ENCODE measurements around the gene SLC22A31. TPM values are rescaled to one million over a fixed set of nuclear protein-coding genes. Genes with fewer than 3 reads are reported as not detected.

Gene SLC22A31
- 1.1 to 1.8 TPM (median 1.3 TPM) in 5 replicates for total RNA-seq (2022; extraction: Qiagen RNA extraction; ENCODE audit: low read depth)

DNA sequence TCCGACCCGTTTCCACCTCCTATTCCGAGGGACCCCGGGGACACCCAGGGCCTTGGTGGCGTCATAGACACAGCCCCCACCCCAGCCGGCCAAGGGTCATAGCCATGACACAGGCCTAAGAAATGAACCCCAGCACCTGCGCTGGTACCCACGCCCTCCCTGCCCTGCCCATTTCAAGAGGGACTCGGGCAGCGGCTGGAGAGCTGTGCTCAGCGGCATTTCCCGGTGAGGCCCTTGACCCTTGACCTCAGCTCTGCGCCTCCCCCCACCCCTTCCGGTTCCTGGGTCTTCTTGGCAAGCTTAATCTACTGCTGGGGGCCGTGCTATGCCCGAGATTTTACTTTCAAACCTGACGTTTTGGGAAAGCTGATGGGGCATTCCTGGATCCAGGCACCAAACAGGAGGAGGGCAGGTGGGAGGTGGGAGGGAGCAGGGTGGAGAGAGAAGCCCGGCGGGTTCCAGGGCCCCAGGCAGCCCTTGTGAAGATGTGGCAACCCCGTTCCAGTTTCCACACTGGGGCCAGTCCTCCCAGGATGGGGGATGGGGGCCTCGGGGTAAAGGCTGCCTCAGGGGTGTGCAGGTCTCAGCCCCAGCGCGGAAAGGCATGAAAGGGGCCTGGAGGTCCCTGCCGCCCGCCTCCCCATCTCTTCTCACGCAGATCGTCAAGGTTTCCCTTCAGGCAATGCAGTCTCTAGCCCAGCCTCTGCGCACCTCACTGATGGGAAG lies at the start of gene SLC22A31:
SLC22A31 (minus strand) TSS at position 414 of the 726 bp plus-strand sequence; CDS start at position 378, 36 bp downstream.

DNA sequence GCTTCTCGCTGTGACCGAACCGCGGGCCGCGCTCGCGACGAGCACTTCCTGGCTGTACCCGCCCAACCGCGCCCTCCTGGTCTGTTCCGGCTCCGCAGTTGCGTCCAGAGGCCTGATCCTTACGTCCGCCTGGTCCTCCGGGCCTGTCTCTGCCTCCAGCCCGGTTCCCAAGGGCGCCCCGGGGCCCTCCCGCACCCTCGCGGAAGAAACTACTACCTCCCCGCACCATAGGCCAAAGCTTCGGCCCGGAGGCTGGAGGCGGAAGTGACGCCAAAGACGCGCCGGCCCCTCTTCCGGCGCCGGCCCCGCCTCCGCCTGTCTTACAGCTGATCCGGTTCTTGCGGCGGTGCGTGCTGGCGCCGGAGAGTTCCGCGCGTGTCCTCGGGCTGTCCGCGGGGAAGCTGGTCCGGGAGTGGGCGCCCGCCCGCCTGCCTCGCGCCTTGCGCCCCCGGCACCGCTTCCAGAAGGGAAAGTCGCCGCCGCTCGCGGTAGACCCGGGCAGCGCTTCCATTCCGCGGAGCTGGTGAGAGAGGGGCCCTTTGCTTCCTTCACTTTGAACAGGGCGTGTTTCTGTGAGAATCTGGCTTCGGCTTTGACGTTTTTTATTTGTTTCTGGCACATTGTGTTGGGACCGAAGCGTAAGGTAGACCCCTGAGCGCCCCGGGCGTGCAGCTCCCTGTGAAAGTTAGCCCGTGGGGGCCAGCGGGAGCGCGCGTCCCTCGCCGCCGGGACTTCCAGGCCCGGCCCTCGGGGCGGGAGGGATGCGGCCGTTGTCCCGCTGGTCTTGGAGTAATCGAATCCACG lies 17.3 kb upstream of the SLC22A31 start, which contains the start of gene ZNF778:
ZNF778 (plus strand) TSS at position 316 of the 804 bp plus-strand sequence. CDS start 3,425 bp downstream, outside the sequence.

DNA sequence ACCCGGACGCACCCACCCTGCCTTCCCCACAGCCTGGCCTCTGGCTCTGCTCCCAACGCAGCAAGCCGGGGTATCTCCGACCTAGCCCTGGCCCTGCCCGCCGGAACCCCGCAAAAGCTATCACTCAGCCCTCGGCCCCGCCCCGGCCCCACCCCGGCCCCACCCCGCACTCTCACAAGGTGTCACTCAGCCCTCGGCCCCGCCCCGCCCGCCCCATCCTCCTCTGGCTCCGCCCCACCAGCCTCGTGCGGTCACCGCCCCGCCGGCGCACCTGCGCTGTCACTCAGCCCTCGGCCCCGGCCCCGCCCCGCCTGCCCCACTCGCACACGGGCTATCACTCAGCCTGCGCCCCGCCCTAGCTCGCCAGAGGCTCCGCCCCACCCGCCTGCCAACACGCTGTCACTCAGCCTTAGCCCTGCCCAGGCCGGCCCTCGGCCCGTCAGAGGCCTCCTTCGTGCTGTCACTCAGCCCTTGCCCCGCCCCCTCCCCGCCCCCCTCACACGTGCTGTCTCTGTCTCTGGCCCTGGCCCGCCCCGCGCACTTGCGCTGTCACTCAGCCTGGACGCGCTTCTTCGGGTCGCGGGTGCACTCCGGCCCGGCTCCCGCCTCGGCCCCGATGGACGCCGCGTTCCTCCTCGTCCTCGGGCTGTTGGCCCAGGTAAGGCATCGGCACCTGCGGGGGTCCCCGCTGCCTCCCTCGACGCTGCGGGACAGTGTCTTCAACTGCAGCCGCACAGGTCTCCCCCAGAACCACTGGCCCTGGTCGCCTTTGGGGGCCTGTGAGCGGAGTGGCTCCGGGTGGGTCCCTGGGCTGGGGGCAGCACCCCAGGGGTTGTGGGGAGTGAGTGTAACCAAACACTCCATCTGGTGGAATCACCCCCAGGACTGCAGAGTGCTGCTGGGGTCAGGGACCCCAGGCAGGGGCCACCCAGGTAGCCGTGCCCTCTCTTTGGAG lies 28.8 kb downstream of the SLC22A31 start, which contains the start of gene CDH15:
CDH15 (plus strand) TSS at position 533 of the 955 bp plus-strand sequence; CDS start at position 617, 84 bp downstream.

Other genes with a start within 250 kb of the SLC22A31 start
- 0.29 to 0.47 TPM (median 0.41 TPM) in 5 replicates for gene CBFA2T3, start 223.3 kb downstream of the SLC22A31 start, total RNA-seq (2022; extraction: Qiagen RNA extraction; ENCODE audit: low read depth)
- 16.4 to 20.2 TPM (median 18.7 TPM) in 5 replicates for gene ACSF3, start 106.7 kb downstream of the SLC22A31 start, total RNA-seq (2022; extraction: Qiagen RNA extraction; ENCODE audit: low read depth)
- gene CDH15, start 28.8 kb downstream of the SLC22A31 start, total RNA-seq (2022; extraction: Qiagen RNA extraction; ENCODE audit: low read depth) = 0.09 to 0.18 TPM (median 0.15 TPM) in 4 of 5 replicates, not detected in the other
- 7.0 to 11.9 TPM (median 8.8 TPM) in 5 replicates for gene ZNF778, start 17.2 kb upstream of the SLC22A31 start, total RNA-seq (2022; extraction: Qiagen RNA extraction; ENCODE audit: low read depth)